Stimulated activated CD4-positive, alpha-beta T cell treated with anti-CD3 and anti-CD28 coated beads, TNF-alpha, amount 100 ng/mL, for 4 hours (primary cell): Measurements from ENCODE around the gene RDX.
A peak's percentile ranks its signal among the peaks of the same experiment; 100 is the strongest.
"Not testable (repeated sequence)": the region's sequence is repeated elsewhere in the genome, so short reads cannot be mapped to it uniquely, and the experiment has no call there.

Experiments
- DNase-seq, 3 experiments: peaks; one replicate each; pipeline ENCODE4 v3.0.0-alpha.2; 2020; ENCODE audit warnings: low read depth in 3 of 3

The RDX gene

DNA sequence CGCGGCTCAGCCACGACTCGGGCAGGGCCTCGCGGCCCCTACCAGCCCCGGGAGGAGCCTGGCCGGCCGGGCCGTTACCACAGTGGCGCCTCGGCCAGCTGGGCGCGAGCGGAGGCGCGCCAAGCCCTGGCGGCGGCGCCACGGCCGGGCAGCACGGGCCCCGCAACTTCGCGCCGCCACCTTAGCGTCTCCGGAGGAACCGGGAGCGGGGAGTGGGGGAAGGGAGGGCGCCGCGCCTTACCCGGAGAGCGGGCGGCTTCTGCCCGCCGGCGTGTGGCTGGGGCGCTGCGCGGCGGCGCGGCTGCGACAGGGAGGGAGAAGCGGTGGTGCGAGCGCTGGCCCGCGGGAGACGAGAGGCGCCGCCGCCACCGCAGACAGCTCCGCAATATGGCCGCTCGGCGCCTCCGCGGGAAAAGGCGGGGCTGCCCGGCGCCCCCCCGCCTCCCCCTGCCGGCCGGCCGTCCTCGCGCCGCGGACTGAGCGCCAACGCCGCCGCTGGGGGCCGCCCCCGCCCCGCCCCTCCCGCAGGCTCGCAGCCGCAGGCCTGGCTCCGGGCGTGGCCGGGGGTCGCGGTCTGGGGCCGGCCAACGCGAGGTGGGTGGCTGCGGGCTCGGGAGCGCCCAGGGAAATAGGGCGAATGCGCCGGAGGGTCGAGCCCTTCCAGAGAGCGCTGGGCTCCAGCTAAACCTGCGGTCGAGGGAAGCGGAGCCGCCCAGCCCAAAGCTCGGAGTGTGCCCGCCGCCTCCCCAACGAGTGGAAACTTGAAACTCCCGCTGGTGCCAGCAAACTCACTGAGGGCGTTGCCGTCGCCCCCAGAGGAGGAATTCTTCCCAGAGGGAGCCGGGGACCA lies at the start of gene RDX:
Gene RDX (minus strand): TSS at position 389 of the 850 bp plus-strand sequence. CDS start 16,922 bp downstream, outside the sequence.
- peak; percentile 12 to 39 (median 15) for DNase-seq

DNA sequence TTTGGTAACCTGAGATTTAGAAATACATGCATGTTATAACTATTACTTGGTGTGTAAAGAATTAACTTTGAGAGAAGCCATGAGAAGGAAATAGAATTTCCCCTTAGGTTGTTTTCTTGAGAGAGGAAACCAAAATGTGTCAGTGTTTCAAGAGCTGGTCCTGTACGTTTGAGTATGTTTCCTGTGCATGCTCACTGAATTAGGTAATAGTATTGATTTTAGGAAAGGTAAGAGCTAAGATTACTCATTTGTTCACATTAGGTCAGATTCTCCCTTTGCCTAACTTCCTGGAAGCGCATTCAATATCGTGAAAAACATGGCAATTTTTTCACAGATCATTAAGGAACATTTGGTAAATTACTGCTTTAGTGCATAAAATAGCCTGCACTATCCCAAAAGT lies 49.3 kb upstream of the RDX start:
- DNase-seq: no peak

DNA sequence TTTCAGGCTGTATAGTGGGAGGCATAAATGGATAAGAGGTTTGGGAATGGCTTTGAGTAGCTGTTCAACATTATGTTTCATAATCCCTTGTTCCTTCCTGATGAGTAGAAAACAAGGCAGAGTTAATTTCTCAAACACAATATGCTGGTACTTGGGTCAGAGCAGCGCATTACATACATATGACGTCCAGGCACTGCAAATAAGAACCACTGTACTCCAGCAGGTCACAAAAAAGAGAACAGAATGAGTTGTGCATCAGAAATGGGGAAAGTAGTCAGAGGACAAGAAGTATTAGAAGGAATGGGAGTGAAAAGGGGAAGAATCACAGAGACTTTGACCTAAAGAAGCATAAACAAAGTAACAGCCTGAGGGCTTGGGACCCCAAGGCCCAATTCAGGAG lies 44.0 kb upstream of the RDX start:
- DNase-seq: no peak

DNA sequence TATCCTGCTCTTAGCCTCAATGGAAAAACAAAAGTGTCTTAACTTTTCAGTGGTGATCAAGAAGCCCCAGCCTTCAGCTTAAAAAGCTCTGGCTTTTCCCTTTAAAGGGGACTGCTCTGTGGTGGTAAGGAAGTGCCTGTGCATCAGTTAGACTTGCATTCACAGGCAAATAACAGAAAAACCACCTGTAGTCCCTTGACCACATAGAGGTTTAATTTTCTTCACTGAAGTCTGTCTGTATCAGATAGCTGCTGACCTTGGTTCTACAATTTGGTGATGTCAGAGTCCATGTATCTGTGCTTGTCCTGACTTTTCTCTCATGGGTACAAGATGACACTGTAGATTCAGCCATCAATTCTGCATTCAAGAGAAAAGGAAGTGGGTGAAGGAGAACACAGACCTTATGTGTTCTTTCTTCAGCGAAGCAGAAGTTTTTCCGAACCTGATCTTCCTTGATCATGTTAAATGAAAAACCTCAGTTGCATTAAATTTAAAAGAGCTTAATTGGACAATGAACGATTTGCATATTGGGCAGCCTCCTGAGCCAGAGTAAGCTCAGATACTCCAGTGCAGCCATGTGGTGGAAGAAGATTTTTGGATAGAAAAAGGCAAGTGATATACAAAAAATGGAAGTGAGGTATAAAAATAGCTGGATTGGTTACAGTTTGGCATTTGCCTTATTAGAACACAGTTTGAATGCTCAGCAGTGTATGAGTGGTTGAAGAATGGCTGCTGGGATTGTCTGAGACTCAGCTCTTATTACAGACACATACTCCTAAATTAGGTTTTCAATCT lies 43.2 kb upstream of the RDX start:
- no peak for DNase-seq

DNA sequence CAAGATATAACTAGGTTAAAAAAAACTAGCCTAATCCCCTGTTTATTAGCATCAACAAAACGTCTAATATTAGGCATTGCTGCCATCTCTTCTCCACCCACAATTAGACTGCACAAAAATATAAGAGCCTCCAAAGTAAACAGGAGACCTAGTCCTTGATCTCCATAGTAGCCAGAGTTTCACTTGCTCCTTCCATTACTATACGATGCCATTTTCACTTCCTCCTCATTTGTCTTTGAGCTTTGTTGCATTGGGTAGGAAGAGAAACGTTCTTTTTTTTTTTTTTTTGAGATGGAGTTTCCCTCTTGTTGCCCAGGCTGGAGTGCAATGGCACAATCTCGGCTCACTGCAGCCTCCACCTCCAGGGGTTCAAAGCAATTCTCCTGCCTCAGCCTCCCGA lies 42.3 kb upstream of the RDX start:
- DNase-seq: no peak

DNA sequence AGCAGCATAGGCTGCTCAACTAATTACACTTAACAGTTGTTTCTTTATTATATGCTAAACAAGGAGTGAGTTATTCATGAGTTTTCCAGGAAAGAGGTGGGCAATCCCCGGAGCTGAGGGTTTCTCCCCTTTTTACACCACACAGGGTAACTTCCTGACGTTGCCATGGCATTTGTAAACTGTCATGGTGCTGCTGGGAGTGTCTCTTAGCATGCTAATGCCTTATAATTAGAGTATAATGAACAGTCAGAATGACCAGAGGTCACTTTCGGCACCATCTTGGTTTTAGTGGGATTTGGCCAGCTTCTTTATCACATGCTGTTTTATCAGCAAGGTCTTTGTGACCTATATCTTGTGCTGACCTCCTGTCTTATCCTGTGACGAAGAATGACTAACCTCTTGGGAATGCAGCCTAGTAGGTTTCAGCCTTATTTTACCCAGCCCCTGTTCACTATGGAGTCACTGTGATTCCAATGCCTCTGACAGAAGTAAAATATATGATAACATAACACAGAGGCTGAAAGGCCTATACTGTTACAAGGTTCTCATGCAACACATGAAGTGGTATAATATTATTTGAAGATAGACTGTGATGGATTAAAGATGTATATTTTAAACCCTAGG lies 41.3 kb upstream of the RDX start:
- no peak for DNase-seq

DNA sequence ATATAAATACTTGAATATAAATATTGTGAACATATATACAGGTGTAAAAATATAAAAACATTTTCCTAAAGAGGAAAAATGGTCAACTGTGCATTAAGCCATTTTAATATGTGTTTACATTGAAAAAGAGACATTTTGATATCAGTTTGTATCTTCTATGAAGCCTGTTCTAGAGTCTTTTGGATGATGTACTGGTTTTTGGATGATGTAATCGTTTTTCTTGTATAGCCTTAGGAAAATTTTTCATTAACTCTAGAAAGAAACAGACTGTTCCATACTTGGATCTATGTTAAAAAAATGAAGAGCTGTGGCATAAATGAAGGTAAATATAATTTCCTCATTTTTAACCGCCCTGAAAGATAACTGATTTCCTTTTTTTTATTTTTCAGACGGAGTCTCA lies 39.6 kb upstream of the RDX start:
- DNase-seq: no peak

DNA sequence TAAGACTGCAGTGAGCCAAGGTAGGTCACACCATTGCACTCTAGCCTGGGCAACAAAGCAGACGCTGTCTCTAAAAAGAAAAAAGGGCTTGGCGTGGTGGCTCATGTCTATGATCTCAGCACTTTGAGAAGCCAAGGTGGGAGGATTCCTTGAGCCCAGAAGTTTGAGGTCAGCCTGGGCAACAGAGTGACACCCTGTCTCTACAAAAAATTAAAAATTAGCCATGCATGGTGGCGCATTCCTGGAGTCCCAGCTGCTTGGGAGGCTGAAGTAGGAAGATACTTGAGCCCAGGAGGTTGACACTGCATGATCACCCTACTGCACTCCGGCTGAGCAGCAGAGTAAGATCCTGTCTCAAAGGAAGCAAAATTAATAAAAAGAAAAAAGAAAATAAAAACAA lies 38.9 kb upstream of the RDX start:
- DNase-seq: no peak

DNA sequence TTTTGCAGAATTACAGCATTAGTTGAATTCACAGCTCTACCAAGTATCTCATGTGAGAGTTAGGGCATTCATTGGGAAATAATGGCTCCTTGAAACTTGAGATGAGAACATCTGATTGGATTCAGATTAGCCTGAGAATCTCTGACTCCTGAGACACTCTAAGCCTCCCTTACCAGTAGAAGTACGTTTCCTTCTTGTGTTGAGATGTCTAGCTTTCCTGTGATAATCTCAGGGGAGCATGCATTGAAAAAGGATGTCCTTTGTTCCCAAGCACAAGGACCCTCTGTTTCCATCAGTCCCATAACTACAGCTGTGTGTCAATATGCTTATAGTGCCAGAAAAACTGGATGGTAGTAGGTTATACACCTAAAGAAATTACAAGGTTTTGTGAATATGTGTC lies 35.2 kb upstream of the RDX start:
- DNase-seq: no peak

DNA sequence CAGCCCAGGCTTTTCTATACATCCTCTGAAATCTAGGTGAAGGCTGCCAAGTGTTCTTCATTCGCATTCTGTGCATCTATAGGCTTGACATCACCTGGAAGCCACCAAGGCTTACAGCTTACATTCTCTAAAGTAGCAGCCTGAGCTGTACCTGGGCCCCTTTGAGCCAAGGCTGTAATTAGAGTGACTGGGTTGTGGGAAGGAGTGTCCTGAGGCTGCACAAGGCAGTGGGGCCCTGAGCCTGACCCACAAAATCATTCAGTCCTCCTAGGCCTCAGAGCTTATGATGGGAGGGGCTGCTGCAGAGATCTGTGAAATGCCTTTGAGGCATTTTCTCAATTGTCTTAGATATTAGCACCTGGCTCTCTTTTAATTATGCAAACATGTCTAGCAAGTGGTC lies 33.0 kb upstream of the RDX start:
- DNase-seq: no peak

DNA sequence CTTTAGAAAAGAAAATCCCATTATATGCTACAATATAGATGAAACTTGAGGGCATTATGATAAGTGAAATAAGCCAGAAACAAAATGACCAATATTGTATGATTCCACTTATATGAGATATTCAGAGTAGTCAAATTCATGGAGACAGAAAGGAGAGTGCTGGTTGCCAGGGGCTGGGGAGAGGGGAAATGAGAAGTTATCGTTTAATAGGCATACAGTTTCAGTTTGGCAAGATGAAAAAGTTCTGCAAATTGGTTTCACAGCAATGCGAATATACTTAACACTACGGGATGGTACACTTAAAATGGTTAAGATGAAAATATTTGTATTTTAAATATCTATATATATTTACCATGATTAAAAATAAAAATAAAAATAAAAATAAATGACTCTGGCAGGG lies 31.1 kb upstream of the RDX start:
- no peak for DNase-seq

DNA sequence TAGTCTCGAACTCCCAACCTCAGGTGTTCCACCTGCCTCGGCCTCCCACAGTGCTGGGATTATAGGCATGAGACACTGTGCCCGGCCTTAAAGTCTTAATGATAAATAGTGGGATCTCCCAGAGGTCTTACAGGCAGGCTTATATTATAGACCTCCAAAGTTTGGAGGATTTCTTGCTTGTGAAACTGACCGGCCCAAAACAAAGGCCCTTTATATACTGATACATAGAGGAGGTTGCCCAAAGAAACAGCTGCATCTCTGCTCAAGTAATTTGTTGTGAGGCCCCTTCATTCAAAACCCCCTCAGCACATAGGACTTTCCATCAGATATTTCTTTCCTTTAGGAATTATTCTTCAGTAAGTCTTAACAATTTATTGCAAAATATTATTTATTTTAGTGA lies 27.4 kb upstream of the RDX start:
- DNase-seq: no peak

DNA sequence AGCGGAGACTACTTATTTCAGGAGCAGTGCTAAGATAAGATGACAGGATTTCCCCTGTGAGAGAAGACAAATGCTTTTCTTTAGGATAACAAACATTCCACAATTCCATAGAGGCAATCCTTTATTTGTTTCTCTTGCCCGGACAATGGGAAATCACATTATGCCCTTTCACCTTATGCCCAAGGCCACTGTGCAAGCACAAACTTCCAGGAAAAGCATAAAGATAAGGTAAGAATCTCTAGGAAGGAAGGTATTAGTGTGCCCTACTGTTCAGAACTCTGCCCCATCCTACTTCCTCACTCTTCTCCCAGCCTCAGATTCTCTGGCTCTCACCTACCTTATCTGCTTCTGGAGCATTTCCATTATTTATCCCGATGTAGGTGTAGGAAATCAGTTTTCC lies 23.1 kb upstream of the RDX start:
- no peak for DNase-seq

DNA sequence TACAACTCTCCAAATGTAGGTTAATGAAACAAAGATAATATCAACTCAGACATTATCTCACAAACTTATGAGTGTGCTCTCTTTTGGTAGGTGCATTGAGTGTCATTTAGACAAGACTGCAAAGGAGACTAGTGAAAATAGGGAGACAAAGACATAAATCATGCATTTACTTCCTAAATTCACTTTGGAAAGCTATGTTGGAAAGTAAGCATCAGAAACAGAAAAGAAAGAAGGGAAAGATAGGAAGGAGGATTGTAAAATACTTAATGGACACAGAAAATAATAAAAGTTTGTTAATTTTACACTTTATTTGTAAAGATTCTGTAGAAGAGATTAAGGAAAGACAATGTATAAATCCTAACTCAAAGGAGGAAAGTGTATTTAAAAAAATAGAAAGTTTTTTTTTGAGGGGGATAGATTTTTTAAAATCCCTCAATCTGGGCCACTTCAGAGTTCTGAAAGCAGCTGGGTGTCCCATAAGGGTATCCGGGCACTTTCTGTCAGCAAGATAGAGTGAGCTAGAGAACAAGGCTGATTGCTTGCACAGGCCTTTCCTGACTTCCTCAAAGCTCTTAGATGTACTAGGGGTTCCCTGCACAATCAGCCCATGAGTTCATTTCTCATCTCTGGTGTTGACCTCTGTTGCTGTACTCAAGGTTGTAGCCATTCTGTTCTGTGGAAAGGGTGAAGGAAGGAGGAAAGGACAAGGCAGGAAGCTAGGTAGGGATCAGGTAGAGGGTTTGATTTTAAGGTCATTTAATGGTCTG lies 22.4 kb upstream of the RDX start:
- DNase-seq: no peak

DNA sequence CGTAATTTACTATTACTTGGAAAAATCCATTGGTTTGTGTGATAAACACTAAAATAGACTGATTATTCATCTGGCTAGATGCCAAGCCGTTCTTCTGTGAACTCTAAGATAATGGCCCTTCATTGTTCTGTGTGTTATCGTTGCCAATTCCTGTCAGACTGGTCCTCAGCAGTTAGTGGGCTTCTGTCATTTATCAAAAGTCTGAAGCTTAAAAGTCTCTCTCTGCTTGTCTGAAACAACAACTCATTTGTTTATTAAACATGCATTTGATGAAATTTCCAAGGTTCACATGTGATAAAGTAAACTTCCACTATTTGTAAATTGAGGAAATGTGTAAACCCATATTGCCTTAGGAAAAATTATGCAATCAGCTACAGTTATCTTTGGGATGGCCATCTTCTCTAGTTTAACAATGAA lies 21.1 kb upstream of the RDX start:
- DNase-seq: no peak

DNA sequence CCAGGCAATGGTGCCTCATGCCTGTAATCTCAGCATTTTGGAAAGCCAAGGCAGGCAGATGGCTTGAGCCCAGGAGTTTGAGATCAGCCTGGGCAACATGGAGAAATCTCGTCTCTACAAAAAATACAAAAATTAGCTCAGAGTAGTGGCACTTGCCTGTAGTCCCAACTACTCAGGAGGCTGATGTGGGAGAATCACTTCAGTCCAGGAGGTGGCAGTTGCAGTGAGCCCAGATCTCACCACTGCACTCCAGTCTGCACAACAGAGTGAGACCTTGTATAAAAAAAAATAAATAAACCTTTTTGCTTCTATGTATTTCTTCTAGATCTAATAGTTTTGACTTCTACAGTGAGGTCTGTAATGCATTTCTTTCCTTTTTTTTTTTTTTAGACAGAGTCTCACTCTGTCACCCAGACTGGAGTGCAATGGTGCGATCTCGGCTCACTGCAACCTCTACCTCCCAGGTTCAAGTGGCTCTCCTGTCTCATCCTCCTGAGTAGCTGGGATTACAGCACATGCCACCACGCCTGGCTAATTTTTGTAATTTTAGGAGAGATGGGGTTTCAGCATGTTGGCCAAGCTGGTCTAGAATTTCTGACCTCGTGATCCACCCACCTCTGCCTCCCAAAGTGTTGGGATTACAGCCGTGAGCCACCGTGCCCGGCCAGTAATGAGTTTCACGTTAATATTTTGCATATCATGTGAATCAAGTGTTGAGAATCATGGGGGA lies 18.1 kb upstream of the RDX start:
- no peak for DNase-seq

DNA sequence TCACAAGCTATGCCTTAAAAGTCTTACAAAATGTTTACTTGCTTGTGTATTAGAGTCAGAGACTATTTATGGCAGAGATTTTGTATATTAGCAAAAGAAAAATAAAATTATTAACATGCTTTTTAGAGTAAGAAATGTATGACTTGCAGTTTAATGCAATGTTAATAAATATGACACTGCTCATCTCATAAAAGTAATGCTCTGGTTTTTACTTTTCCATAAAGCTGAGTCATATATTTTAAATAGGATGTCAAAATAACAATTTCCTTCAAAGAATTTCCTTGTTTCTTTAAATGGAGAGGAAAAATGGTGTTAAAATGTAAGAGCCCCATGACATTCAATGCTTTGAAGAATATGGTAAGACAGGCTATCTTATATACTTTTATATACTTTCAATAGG lies 16.3 kb upstream of the RDX start:
- DNase-seq: no peak

DNA sequence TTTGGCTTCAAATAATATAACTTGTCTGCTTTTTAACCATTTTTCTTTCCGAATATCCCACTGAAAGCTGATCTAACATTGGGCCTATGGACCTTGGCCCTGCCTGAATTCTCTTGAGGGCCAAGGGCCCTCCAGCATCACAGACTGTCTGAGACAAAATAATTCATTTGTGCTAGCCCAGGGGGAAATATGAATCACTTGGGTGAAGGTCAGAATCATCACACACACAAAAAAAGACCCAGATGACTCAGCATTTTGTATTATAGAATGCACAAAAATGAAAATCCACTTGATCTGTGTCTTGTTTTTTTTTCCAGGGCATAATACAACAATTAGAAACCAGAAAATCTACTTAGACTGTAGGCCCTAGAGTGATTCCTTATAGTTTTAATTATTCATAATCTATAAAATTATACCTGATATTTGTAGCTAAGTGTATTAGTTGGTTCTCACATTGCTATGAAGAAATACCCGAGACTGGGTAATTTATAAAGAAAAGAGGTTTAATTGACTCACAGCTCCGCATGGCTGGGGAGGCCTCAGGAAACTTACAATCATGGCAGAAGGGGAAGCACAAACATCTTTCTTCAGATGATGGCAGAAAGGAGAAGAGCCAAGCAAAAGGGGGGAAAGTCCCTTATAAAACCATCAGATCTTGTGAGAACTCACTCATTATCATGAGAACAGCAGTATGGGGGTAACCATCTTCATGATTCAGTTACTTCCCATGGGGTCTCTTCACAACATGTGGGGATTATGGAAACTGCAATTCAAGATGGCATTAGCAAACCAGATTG lies 15.6 kb upstream of the RDX start:
- no peak for DNase-seq

DNA sequence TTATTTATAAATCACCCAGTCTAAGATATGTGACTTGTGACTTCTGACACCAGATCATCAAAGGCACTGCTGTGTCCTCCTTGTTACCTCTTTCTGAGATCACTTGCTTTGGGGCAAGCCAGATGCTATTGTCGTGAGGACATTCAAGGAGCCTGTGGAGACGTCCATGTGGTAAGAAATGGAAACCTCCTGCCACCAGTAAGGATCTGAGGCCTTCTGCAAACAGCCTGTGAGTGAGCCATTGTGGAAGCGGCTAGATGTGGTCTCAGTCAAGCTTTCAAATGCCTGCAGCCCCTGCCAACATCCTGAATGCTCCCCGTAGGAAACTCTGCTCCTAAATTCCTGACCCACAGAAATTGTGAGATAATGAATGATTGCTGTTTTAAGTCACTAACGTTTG lies 11.7 kb upstream of the RDX start:
- no peak for DNase-seq

DNA sequence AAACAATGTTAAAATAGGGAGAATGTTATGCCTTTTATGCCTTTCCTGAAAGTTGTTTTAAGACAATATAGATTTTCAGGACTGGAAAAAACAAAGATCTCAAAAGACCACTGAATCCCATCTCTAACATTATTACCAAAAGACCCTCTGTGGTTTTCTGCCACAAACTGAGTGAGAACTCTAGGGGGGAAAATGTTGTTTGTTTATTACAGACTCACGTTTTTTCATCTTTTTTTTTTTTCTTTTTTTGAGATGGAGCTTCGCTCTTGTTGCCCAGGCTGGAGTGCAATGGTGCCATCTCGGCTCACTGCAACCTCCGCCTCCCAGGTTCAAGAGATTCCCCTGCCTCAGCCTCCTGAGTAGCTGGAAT lies 9.6 kb upstream of the RDX start:
- not testable (repeated sequence) for DNase-seq
